IMR-90 (cell line): ENCODE measurements around the gene CPN1.

Experiments
- BHLHE40 ChIP-seq: fragments of 150-350 bp; IDR thresholded peaks from 2 replicates; pipeline ENCODE4 v1.6.1; 2016; ENCODE audit warnings: mild to moderate bottlenecking, low read depth, low read length
- CTCF ChIP-seq: conservative IDR thresholded peaks from 2 replicates; pipeline ENCODE4 v1.5.1; 2012; ENCODE audit warnings: mild to moderate bottlenecking, low read depth, low read length, improper control_type of control experiment
- FOS ChIP-seq: fragments of 150-350 bp; IDR thresholded peaks from 2 replicates; pipeline ENCODE4 v1.6.1; 2016; ENCODE audit warnings: low read depth, low read length
- MAZ ChIP-seq: IDR thresholded peaks from 2 replicates; pipeline ENCODE4 v1.6.1; 2012; ENCODE audit warnings: low read depth, mild to moderate bottlenecking, low read length, improper control_type of control experiment, moderate library complexity, borderline replicate concordance
- POLR2A ChIP-seq: IDR thresholded peaks from 2 replicates; pipeline ENCODE4 v1.6.1; 2012; ENCODE audit warnings: mild to moderate bottlenecking, low read depth, low read length
- RAD21 ChIP-seq: IDR thresholded peaks from 2 replicates; pipeline ENCODE4 v1.6.1; 2012; ENCODE audit warnings: low read length, improper control_type of control experiment
- RFX5 ChIP-seq: IDR thresholded peaks from 2 replicates; pipeline ENCODE4 v1.8.0; 2012; ENCODE audit warnings: low read depth, mild to moderate bottlenecking, low read length, moderate library complexity
- USF2 ChIP-seq: fragments of 150-350 bp; IDR thresholded peaks from 2 replicates; pipeline ENCODE4 v1.6.1; 2017; ENCODE audit warnings: mild to moderate bottlenecking, antibody characterized with exemption, low read length, low read depth

- TF ChIP-seq RAD21 (no peak), CTCF (no peak), RFX5 (no peak), POLR2A (no peak), BHLHE40 (no peak), MAZ (no peak), USF2 (no peak), FOS (no peak)
Observed at GRCh38 chr10:100109670-100110069, 28.0 kb upstream of the CPN1 start.
